HG02678 (cell line): Measurements from ENCODE around the gene DRC7.

Source experiments
- ATAC-seq: cut with Tn5 transposase; IDR thresholded peaks from one replicate; pipeline ENCODE4 v1.9.1; 2021; ENCODE audit warnings: mild to moderate bottlenecking, moderate library complexity; ENCODE audit not compliant: unreplicated experiment

DRC7 gene

DNA sequence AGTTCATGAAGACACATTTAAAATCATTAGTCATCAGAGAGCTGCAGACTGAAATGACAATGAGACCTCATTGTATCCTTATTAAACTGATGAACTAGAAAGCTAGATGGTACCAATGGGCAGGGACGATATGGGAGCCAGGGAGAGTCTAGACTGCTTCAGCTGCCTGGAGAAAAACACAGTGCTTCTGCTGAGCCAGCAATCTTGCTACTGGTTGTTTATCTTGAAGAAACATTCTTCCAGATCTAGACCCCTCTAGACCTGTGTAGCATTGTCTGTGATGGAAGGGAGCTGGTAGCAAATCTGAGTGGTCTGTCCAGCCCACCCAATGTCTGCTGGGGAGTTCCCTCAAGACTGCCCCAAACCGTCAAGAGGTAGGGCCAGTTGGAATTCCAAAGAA is 2.0 kb upstream of the DRC7 start:
- ATAC-seq: no peak

DNA sequence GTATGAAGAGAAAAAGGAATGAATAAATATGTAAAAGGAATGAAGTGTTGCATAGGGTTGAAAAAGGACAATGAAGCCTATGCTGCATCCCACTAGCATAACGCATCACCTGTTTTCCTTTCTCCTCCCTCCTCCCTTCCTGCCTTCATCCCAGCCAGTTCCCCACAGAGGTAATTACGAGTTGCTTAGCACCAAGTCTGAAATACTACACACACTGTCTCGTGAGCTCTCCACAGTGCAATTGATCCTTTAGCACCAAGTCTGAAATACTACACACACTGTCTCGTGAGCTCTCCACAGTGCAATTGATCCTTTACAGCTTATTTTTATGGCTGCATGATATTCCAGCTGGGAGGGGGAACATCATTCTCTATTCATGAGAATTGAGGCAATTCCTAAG is 1.1 kb upstream of the DRC7 start:
- no peak for ATAC-seq

DNA sequence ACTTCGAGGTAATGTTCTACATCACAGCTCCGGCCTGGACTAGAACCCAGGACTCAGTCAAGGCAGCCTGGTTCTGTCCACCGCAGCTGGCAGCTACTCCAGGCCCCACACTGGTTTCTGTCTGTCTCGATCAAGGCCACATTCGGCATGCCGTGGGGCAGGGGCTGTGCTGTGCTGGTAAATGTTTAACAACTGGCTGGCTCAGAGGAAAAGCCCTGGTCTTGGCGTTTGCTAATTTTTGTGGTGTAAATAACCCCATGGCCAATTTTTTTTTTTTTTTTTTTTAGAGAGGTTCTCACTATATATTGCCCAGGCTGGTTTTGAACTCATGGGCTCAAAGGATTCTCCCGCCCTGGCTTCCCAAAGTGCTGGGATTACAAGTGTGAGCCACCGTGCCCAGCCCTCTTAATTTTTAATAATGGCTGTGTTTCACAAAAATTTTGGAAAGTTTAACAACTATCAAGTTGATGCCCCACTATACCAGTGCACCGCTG is 328 bp upstream of the DRC7 start:
- no peak for ATAC-seq

- ATAC-seq: no peak
These were observed 1.1 kb downstream of the DRC7 start for GRCh38 chr16:57695680-57696069.

DNA sequence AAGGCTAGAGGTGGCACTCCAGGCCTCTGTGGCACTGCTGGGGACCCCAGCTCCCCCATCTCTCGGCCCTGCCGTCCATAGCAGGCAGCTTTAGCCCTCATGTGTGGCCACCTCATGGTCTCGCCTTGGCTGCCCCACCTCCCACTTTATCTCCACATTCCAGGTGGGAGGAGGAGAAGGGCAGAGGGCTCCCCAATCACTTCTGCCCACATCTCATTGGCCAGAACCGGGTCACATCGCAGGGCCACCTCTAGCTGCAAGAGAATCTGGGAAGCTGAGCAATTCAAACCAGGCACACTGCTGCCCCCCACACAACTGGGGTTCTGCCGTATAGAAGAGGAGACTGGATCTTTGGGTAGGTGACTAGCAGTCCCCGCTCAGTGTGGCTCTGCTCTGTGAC is 1.6 kb downstream of the DRC7 start:
- no peak for ATAC-seq

DNA sequence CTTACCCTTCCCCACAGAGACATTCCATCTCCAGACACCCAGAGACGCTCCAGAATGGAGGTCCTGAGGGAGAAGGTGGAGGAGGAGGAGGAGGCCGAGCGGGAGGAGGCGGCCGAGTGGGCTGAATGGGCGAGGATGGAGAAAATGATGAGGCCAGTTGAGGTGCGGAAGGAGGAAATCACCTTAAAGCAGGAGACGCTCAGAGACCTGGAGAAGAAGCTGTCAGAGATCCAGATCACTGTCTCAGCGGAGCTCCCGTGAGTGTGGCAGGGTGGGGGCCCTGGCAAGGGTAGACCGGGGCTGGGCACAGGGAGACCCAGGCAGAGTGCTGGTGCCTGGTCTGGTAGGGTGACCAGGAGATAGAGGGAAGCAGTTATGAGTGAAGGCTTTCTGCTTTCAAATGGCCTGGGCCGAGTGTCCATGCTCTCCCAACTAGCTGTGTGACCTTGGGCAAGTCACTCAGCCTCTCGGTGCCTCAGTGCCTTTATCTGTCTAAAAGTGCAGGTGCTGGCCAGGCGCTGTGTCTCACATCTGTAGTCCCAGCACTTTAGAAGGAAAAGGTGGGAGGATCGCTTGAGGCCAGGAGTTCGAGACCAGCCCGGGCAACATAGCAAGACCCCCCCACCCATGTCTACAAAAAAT is 3.4 kb downstream of the DRC7 start:
- ATAC-seq: no peak

DNA sequence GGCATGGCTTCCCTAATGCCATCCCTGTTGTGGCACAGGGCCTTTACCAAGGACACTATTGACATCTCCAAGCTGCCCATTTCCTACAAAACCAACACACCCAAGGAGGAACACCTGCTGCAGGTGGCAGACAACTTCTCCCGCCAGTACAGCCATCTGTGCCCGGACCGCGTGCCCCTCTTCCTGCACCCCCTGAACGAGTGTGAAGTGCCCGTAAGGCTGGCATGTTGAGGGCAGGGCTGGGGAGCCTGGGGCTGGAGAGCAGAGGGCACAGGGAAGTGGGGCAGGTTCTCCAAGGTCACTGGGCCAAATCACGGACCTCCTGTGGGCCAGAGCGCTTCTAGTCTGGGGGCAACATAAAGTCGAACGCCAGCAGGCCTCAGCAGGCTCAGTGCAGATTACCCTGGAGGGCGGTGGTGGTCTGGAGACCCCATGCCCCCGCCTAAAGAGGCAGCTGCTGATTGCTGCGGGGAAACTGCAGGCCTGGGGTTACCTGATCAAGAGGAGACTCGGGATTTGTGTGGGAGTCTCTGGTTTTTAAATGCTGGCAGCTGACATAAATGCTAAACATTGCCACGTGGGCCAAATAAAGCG is 4.3 kb downstream of the DRC7 start:
- ATAC-seq: no peak

DNA sequence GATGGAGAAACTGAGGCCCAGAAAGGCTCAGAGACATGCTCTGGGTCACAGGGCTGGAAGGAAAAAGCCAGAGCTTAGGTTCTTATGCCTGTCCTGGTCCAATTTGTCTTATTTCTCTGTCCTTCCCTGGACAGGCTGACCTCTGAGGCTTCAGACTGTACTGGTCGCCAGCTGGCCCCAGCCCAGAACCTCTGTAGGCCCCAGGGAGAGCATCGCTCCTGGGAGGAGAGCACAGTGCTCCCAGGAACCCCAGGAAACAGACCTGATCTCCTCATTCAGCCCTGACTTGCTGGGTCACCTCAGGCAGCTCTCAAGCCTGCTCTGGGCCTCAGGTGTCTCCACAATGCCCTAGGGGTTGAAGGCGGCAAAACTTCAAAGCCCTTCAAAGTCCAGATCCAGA is 4.9 kb downstream of the DRC7 start:
- ATAC-seq: no peak

GRCh38 chr16:57699899-57700298 is 5.3 kb downstream of the DRC7 start:
- no peak for ATAC-seq

GRCh38 chr16:57700781-57701551 is 6.4 kb downstream of the DRC7 start:
- ATAC-seq: no peak

- no peak for ATAC-seq
These were observed 7.3 kb downstream of the DRC7 start for GRCh38 chr16:57701759-57702371.

- no peak for ATAC-seq
These were observed 8.9 kb downstream of the DRC7 start for GRCh38 chr16:57703416-57704010.

- no peak for ATAC-seq
These were observed 9.7 kb downstream of the DRC7 start for GRCh38 chr16:57704011-57704904.

- ATAC-seq: no peak
These were observed 10.6 kb downstream of the DRC7 start for GRCh38 chr16:57704905-57705852.

DNA sequence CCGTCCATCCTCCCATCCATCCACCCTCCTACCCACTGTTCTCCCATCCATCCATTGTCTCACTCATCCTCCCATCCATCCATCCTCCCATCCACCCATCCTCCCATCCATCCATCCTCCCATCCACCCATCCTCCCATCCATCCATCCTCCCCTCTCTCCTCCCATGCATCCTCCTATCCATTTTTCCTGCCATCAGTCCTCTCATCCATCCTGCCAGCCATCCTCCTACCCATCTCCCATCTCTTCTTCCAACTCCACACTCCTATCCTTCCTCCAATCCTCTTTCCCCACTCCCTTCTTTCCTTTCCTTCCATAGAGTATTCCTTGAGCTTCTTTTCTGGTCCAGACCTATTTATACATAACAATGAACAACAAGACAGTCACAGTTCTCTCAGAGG is 12.1 kb downstream of the DRC7 start:
- no peak for ATAC-seq

DNA sequence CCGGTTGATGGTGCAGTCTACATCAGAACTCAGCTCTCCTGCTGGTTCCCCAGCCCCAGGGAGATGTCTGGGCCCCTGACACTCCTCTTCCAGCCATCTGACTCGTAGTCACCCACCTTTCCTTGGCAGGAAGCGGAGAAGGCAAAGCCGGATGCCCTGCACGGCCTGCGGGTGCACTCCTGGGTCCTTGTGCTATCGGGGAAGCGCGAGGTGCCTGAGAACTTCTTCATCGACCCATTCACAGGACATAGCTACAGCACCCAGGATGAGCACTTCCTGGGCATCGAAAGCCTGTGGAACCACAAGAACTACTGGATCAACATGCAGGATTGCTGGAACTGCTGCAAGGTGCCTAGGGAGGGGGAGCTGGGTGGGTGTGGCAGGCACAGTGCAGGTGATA is 12.7 kb downstream of the DRC7 start:
- no peak for ATAC-seq

GRCh38 chr16:57708168-57708567 is 13.6 kb downstream of the DRC7 start:
- no peak for ATAC-seq

DNA sequence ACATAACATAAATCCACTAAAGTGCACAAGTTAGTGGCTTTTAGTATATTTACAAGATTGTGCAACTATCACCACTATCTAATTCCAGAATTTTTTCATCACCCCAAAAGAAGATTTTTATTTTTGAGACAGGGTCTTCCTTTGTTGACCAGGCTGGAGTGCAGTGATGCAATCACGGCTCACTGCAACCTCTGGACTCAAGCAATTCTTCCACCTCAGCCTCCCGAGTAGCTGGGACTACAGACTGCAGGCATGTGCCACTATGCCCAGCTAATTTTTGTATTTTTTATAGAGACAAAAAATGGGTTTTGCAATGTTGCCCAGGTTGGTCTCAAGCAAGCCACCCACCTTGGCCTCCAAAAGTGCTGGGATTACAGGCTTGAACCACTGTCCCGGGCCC is 15.1 kb downstream of the DRC7 start:
- ATAC-seq: no peak

DNA sequence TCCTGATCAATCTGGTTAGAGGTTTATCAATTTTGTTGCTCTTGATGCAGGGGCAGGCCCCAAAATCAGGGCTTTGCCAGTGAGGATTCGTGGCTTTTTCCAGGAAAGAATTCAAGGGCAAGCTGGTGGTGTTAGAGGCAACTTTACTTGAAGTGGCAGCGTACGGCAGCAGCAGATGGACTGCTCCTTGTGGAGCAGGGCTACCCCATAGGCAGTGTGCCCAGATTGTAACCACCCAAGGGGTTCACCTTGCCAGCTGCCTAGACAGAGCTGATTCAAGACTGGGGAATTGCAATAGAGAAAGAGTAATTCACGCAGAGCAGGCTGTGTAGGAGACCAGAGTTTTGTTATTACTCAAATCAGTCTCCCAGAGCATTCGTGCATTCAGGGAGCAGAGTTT is 16.7 kb downstream of the DRC7 start:
- ATAC-seq: no peak
